ENCODE measurements around the gene FCN2.

Gene FCN2

DNA sequence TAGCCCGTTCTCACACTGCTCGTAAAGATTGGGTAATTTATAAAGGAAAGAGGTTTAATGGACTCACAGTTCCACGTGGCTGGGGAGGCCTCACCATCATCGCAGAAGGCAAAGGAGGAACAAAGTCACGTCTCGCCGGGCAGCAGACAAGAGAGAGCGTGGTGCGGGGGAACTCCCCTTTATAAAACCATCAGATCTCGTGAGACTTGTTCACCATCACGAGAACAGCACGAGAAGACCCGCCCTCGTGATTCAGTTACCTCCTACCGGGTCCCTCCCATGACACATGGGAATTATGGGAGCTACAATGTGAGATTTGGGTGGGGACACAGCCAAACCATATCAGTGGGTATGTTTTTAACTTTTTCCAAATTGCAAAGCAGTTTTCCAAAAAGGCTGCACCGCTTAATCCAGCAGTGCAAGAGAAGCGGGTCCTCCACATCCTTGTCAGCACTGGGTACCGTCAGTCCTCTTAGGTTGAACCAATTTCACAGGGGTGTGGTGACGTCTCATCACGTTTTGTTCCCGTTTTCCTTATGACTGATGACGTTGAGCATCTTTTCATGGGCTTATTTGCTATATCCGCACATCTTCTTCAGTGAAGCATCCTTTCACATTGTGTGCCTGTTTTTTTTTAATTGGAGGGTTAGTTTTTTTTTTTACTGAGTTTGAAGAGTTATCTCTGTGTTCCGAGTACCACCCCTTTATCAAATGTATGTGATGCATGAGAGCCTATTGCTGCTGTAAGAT is 8.0 kb upstream of the FCN2 start:
- no peak for TF ChIP-seq CTCF (IDR thresholded peaks at IDR 0.05; ENCODE audit: low read length, missing control alignments)
- no peak for DNase-seq (ENCODE audit: low read depth)
- no peak overlapping the region for H3K4me3 ChIP-seq (replicated peaks; ENCODE audit: low read depth, low read length)

- DNase-seq (ENCODE audit: low read depth) = no peak
- no peak overlapping the region for H3K4me3 ChIP-seq (replicated peaks; ENCODE audit: low read depth, low read length)
- TF ChIP-seq CTCF (IDR thresholded peaks at IDR 0.05; ENCODE audit: low read length, missing control alignments) = no peak
These were observed 5.2 kb upstream of the FCN2 start for GRCh38 chr9:134875371-134875770.

DNA sequence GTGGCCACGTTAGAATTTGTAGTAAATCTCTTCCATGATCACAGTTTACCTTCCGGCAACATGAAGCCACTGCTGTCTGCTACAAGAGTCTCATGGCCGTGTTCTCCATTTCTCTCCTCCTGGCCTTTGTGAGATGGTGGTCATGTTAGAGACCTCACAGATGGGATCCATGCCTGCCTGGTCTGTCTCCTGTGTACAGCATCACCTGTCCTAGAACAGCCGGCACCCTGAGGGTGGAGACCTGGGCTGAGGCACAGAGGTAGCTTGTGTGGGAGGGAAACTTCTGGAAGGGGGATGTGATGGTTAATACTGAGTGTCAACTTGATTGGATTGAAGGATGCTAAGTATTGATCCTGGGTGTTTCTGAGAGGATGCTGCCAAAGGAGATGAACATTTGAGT is 3.1 kb upstream of the FCN2 start:
- TF ChIP-seq CTCF (IDR thresholded peaks at IDR 0.05; ENCODE audit: low read length, missing control alignments) = no peak
- no peak for DNase-seq (ENCODE audit: low read depth)
- H3K4me3 ChIP-seq (replicated peaks; ENCODE audit: low read depth, low read length) = no peak overlapping the region

GRCh38 chr9:134879664-134880483 is 736 bp upstream of the FCN2 start:
- no peak for DNase-seq (ENCODE audit: low read depth)
- TF ChIP-seq CTCF (IDR thresholded peaks at IDR 0.05; ENCODE audit: low read length, missing control alignments) = no peak
- no peak overlapping the region for H3K4me3 ChIP-seq (replicated peaks; ENCODE audit: low read depth, low read length)

- TF ChIP-seq CTCF (IDR thresholded peaks at IDR 0.05; ENCODE audit: low read length, missing control alignments) = no peak
- no peak for DNase-seq (ENCODE audit: low read depth)
- H3K4me3 ChIP-seq (replicated peaks; ENCODE audit: low read depth, low read length) = no peak overlapping the region
These were observed 682 bp downstream of the FCN2 start for GRCh38 chr9:134881313-134881670.

DNA sequence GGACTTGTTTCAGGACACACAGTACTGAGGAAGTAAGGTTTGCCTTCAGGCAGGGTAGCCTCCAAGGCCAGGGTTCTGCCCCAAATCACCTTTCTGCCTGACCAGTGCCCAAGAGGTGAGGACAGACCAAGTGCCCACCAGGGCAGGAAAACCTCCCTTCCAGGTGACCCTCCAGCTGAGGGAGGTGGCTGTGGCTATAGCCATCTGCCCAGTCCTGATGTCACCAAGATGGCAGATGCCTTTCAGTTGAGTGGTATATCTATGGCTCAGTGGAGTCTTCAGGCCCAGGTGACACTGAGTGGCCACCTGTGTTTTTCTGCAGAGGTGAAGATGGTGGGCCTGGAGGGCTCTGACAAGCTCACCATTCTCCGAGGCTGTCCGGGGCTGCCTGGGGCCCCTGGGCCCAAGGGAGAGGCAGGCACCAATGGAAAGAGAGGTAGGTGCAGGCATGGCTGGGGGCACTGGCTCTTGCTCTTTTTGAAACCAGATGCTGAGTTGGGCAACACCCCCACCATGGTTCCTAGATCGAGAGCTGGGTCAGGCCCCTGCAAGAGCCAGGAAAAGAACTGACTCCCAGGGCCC is 1.7 kb downstream of the FCN2 start:
- TF ChIP-seq CTCF (IDR thresholded peaks at IDR 0.05; ENCODE audit: low read length, missing control alignments) = no peak
- DNase-seq (ENCODE audit: low read depth) = no peak
- H3K4me3 ChIP-seq (replicated peaks; ENCODE audit: low read depth, low read length) = no peak overlapping the region
